T-helper 1 cell treated with Interleukin-12 subunit alpha and Interleukin-12 subunit beta and Interleukin-4 antibody, amounts not matched to agents 30 μg/mL and 1 μg/mL, for 36 hours (primary cell): Measurements from ENCODE around the gene RIPOR2.
"Not testable (repeated sequence)": the region's sequence is repeated elsewhere in the genome, so short reads cannot be mapped to it uniquely, and the experiment has no call there.

Experiments
- H3K27ac Mint-ChIP-seq: one replicate; pipeline ENCODE4 v1.8.0; 2021; ENCODE audit warnings: mild to moderate bottlenecking, mixed read lengths
- H3K27me3 Mint-ChIP-seq: one replicate; pipeline ENCODE4 v1.8.0; 2021; ENCODE audit warnings: low read depth, mixed read lengths
- H3K36me3 Mint-ChIP-seq: one replicate; pipeline ENCODE4 v1.8.0; 2021; ENCODE audit warnings: low read depth, mixed read lengths
- H3K4me1 Mint-ChIP-seq: one replicate; pipeline ENCODE4 v1.8.0; 2021; ENCODE audit warnings: low read depth, mixed read lengths
- H3K4me3 Mint-ChIP-seq: one replicate; pipeline ENCODE4 v1.8.0; 2021; ENCODE audit warnings: mild to moderate bottlenecking, moderate library complexity, mixed read lengths
- H3K9me3 Mint-ChIP-seq: one replicate; pipeline ENCODE4 v1.8.0; 2021; ENCODE audit warnings: mixed read lengths

The RIPOR2 gene

GRCh38 chr6:24766680-24767462 is 168.9 kb downstream of the RIPOR2 start:
- Mint-ChIP-seq H3K9me3 (no peaks in the 10 kb centered on the region), H3K4me1 (peaks cover 10% of the 10 kb centered on the region), H3K27me3 (no peaks in the 10 kb centered on the region), H3K36me3 (no peaks in the 10 kb centered on the region), H3K27ac (no peak overlapping the region), H3K4me3 (no peak overlapping the region)

DNA sequence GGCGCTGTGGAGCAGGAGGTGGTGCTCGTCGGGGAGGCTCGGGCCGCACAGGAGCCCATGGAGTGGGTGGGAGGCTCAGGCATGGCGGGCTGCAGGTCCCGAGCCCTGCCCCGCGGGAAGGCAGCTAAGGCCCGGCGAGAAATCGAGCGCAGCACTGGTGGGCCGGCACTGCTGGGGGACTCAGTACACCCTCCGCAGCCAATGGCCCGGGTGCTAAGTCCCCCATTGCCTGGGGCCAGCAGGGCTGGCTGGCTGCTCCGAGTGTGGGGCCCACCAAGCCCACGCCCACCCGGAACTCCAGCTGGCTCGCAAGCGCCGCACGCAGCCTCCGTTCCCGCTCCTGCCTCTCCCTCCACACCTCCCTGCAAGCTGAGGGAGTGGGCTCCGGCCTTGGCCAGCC is 169.8 kb downstream of the RIPOR2 start:
- not testable (repeated sequence) for H3K36me3 Mint-ChIP-seq, H3K4me3 Mint-ChIP-seq, H3K27me3 Mint-ChIP-seq, H3K9me3 Mint-ChIP-seq, H3K27ac Mint-ChIP-seq
- H3K4me1 Mint-ChIP-seq: peaks cover 12% of the 10 kb centered on the region

- not testable (repeated sequence) for H3K9me3 Mint-ChIP-seq, H3K4me3 Mint-ChIP-seq
These were observed 170.6 kb downstream of the RIPOR2 start for GRCh38 chr6:24764833-24765828.

GRCh38 chr6:24763578-24763977 is 172.2 kb downstream of the RIPOR2 start:
- Mint-ChIP-seq H3K36me3 (no peaks in the 10 kb centered on the region), H3K4me3 (no peak overlapping the region), H3K27me3 (no peaks in the 10 kb centered on the region), H3K27ac (no peak overlapping the region), H3K9me3 (no peaks in the 10 kb centered on the region), H3K4me1 (peaks cover 13% of the 10 kb centered on the region)

More at GRCh38 chr6:24764833-24765828, 170.6 kb downstream of the RIPOR2 start:
- H3K27me3 Mint-ChIP-seq, H3K36me3 Mint-ChIP-seq, H3K27ac Mint-ChIP-seq: not testable (repeated sequence)
- H3K4me1 Mint-ChIP-seq: peaks cover 12% of the 10 kb centered on the region

DNA sequence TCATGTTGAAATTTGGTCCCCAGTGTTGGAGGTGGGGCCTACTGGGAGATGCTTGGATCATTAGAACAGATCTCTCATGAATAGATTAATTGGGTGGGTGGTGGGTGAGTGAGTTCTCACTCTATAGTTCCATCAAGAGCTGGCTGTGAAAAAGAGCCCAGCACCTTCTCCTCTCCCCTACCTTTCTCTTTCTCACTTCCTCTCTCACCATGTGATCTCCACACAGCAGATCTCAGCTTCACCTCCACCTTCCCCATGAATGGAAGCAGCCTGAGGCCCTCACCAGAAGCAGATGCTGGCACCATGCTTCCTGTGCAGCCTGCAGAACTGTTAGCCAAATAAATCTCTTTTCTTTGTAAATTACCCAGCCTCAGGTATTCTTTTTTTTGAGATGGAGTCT is 173.9 kb downstream of the RIPOR2 start:
- Mint-ChIP-seq H3K4me3 (no peak overlapping the region), H3K27ac (no peak overlapping the region), H3K9me3 (no peaks in the 10 kb centered on the region), H3K4me1 (peaks cover 14% of the 10 kb centered on the region), H3K36me3 (no peaks in the 10 kb centered on the region), H3K27me3 (no peaks in the 10 kb centered on the region)

DNA sequence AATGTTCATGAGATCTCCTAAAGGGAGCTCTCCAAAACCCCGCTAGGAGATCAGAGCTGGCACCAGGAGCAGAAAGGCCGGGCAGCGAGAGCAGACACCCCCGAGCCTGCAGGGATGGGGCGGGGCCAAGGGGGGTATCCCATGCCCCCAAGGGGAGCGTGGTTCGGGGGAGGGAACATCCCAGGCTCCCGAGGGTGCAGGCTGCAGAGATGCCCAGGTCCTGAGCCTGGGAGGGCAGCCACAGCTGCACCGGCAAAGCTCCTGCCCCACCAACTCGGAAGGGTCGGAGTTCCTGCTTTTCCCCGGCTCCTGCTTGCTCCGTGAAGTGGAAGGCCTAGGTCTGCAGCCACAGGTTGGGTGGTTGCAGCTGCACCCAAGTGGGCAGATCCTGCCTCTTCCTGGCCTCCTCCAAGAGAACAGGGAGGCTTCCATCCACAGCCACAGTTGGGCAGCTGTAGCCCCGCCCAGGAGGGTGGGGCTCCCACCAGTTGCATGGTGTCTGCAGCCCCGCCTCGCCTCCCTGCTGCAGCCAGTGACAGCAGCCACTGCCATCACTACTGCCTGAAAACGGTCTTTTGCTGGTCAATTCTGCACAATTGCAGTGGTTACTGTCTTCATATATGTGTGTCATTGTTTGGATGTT is 174.4 kb downstream of the RIPOR2 start:
- H3K36me3 Mint-ChIP-seq: no peaks in the 10 kb centered on the region
- no peaks in the 10 kb centered on the region for H3K27me3 Mint-ChIP-seq
- no peaks in the 10 kb centered on the region for H3K9me3 Mint-ChIP-seq
- no peak overlapping the region for H3K4me3 Mint-ChIP-seq
- no peak overlapping the region for H3K27ac Mint-ChIP-seq
- peaks cover 13% of the 10 kb centered on the region for H3K4me1 Mint-ChIP-seq

DNA sequence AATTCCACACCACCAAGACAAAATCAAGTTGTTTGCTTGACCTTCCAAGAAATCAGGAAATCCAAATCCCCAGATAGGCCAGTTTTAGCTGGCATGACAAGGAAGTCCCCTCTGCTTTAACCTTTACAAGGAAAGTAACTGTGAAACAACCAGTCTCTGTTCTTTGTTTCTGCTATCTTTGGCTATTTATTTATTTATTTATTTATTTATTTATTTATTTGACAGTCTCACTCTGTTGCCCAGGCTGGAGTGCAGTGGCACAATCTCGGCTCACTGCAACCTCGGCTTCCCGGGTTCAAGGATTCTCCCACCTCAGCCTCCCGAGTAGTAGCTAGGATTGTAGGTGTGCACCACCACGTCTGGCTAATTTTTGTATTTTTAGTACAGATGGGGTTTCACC is 175.6 kb downstream of the RIPOR2 start:
- Mint-ChIP-seq H3K27me3 (no peaks in the 10 kb centered on the region), H3K9me3 (no peaks in the 10 kb centered on the region), H3K4me1 (peaks cover 9% of the 10 kb centered on the region), H3K4me3 (no peak overlapping the region), H3K27ac (no peak overlapping the region), H3K36me3 (no peaks in the 10 kb centered on the region)

GRCh38 chr6:24759718-24760117 is 176.0 kb downstream of the RIPOR2 start:
- Mint-ChIP-seq H3K36me3 (no peaks in the 10 kb centered on the region), H3K4me3 (no peak overlapping the region), H3K9me3 (no peaks in the 10 kb centered on the region)

GRCh38 chr6:24757611-24758010 is 178.1 kb downstream of the RIPOR2 start:
- H3K27ac Mint-ChIP-seq: no peak overlapping the region
- no peak overlapping the region for H3K4me3 Mint-ChIP-seq
- peaks cover 7% of the 10 kb centered on the region for H3K4me1 Mint-ChIP-seq
- no peaks in the 10 kb centered on the region for H3K36me3 Mint-ChIP-seq
- H3K27me3 Mint-ChIP-seq: no peaks in the 10 kb centered on the region
- peaks cover 5% of the 10 kb centered on the region for H3K9me3 Mint-ChIP-seq

More at GRCh38 chr6:24759718-24760117, 176.0 kb downstream of the RIPOR2 start:
- Mint-ChIP-seq H3K4me1 (peaks cover 7% of the 10 kb centered on the region), H3K27me3 (no peaks in the 10 kb centered on the region), H3K27ac (no peak overlapping the region)

- Mint-ChIP-seq H3K4me3 (no peak overlapping the region), H3K27ac (no peak overlapping the region), H3K9me3 (peaks cover 5% of the 10 kb centered on the region), H3K27me3 (peaks cover 11% of the 10 kb centered on the region), H3K4me1 (peaks cover 4% of the 10 kb centered on the region), H3K36me3 (no peaks in the 10 kb centered on the region)
These were observed 180.5 kb downstream of the RIPOR2 start for GRCh38 chr6:24755279-24755678.

- H3K4me1 Mint-ChIP-seq, H3K9me3 Mint-ChIP-seq, H3K36me3 Mint-ChIP-seq, H3K4me3 Mint-ChIP-seq, H3K27ac Mint-ChIP-seq: not testable (repeated sequence)
- H3K27me3 Mint-ChIP-seq: peaks cover 11% of the 10 kb centered on the region
These were observed 181.4 kb downstream of the RIPOR2 start for GRCh38 chr6:24754378-24754777.
